H1 (cell line): ENCODE data around the gene GPC6. TPM values are rescaled to one million over a fixed set of nuclear protein-coding genes. Genes with fewer than 3 reads are reported as not detected.

ENCODE experiments used
- CTCF ChIA-PET: fragments of 300-600 bp; sonication (Branson Sonifier 250); formaldehyde crosslinking; loops from one replicate; lab custom pipeline; 2021; ENCODE audit not compliant: partially characterized antibody; lab: Charles Lee
- POLR2A ChIA-PET: fragments of 300-600 bp; sonication (Branson Sonifier 250); formaldehyde crosslinking; loops from one replicate; lab custom pipeline; 2021; ENCODE audit warnings: inconsistent platforms; ENCODE audit not compliant: partially characterized antibody; lab: Charles Lee
- DNase-seq, 2 experiments: peaks; one replicate each; pipeline versions ENCODE4 v3.0.0 to v3.0.0-alpha.2; 2010 to 2022; ENCODE audit warnings: low spot score in 2 of 2, low read depth in 1 of 2, mixed read lengths in 1 of 2
- FAIRE-seq: peaks from 2 replicates; lab custom pipeline; 2011; peaks lifted over from hg19 to GRCh38; lab: Jason Lieb, UNC
- H2AFZ ChIP-seq: 2 replicates; pipeline ENCODE4 v1.8.1; 2012; ENCODE audit warnings: low read length, inconsistent platforms
- H2AK5ac ChIP-seq: 2 replicates; pipeline ENCODE4 v1.6.1; 2013; ENCODE audit warnings: low read depth, low read length
- H2BK120ac ChIP-seq: replicated peaks from 2 replicates; pipeline ENCODE3; 2013; ENCODE audit warnings: low read depth, low read length, inconsistent platforms
- H2BK12ac ChIP-seq: 2 replicates; pipeline ENCODE4 v1.6.1; 2013; ENCODE audit warnings: low read depth, low read length
- H2BK15ac ChIP-seq: 2 replicates; pipeline ENCODE4 v1.6.1; 2013; ENCODE audit warnings: low read length
- H2BK20ac ChIP-seq: 2 replicates; pipeline ENCODE4 v1.6.1; 2013; ENCODE audit warnings: low read length
- H2BK5ac ChIP-seq: 2 replicates; pipeline ENCODE4 v1.6.1; 2013; ENCODE audit warnings: low read depth, low read length
- H3K14ac ChIP-seq: 2 replicates; pipeline ENCODE4 v1.6.1; 2013; ENCODE audit warnings: inconsistent platforms; ENCODE audit not compliant: insufficient read length
- H3K18ac ChIP-seq: 2 replicates; pipeline ENCODE4 v1.6.1; 2013; ENCODE audit warnings: low read length; ENCODE audit errors: extremely low read depth
- H3K23ac ChIP-seq: 2 replicates; pipeline ENCODE4 v1.6.1; 2013; ENCODE audit warnings: inconsistent platforms; ENCODE audit not compliant: insufficient read length
- H3K23me2 ChIP-seq: 2 replicates; pipeline ENCODE4 v1.6.1; 2013; ENCODE audit warnings: low read depth, low read length
- H3K27ac ChIP-seq: 2 replicates; pipeline ENCODE4 v1.6.1; 2011; ENCODE audit warnings: low read depth, low read length, inconsistent platforms
- H3K27me3 ChIP-seq, 4 experiments: replicated peaks in 1 of 4; 1 replicate in 1 of 4; 2 replicates in 3 of 4; pipeline versions ENCODE4 v1.6.1 to v1.8.1; 2011 to 2013; ENCODE audit warnings: low read length in 3 of 4, mild to moderate bottlenecking in 3 of 4, inconsistent platforms in 2 of 4, mixed read lengths in 2 of 4, moderate library complexity in 1 of 4; ENCODE audit not compliant: control insufficient read depth in 3 of 4, insufficient read depth in 3 of 4; ENCODE audit errors: extremely low read depth in 1 of 4
- H3K36me3 ChIP-seq, 4 experiments: 2 replicates each; pipeline versions ENCODE4 v1.6.1 to v1.8.1; 2011 to 2013; ENCODE audit warnings: mild to moderate bottlenecking in 4 of 4, low read length in 3 of 4, moderate library complexity in 2 of 4, control low read depth in 1 of 4, inconsistent platforms in 1 of 4; ENCODE audit not compliant: insufficient read depth in 4 of 4, control insufficient read depth in 2 of 4
- H3K4ac ChIP-seq: replicated peaks from 2 replicates; pipeline ENCODE3; 2013; ENCODE audit warnings: low read length, low read depth, mixed read lengths, inconsistent platforms; ENCODE audit not compliant: insufficient read length
- H3K4me1 ChIP-seq, 4 experiments: replicated peaks in 1 of 4; 1 replicate in 1 of 4; 2 replicates in 3 of 4; pipeline versions ENCODE4 v1.6.1 to v1.8.1; 2011 to 2013; ENCODE audit warnings: low read length in 3 of 4, inconsistent platforms in 2 of 4, mixed read lengths in 1 of 4; ENCODE audit not compliant: insufficient read depth in 4 of 4, control insufficient read depth in 3 of 4
- H3K4me2 ChIP-seq, 2 experiments: 2 replicates each; pipeline versions ENCODE4 v1.6.1 to v1.8.1; 2011 to 2013; ENCODE audit warnings: low read depth in 2 of 2, low read length in 2 of 2, control low read depth in 1 of 2, inconsistent platforms in 1 of 2, mild to moderate bottlenecking in 1 of 2; ENCODE audit not compliant: insufficient read depth in 1 of 2
- H3K4me3 ChIP-seq, 4 experiments: fragments of 200-600, 300-600 bp in 1 of 4; sonication (generic), shearing (Covaris generic), sonication (Bioruptor Twin) in 1 of 4; 2 replicates each; pipeline versions ENCODE4 v1.5.1 to v1.8.1; 2011 to 2016; ENCODE audit warnings: low read length in 4 of 4, low read depth in 3 of 4, control low read depth in 2 of 4, inconsistent platforms in 2 of 4, mild to moderate bottlenecking in 2 of 4, mixed read lengths in 1 of 4, moderate library complexity in 1 of 4; ENCODE audit not compliant: insufficient read depth in 2 of 4; ENCODE audit errors: extremely low read depth in 1 of 4
- H3K56ac ChIP-seq: replicated peaks from 2 replicates; pipeline ENCODE3; 2013; ENCODE audit warnings: low read depth, mild to moderate bottlenecking, mixed read lengths, low read length, inconsistent platforms; ENCODE audit not compliant: insufficient read length
- H3K79me1 ChIP-seq: 2 replicates; pipeline ENCODE4 v1.6.1; 2013; ENCODE audit warnings: low read depth, low read length, control low read depth
- H3K79me2 ChIP-seq, 2 experiments: 2 replicates each; pipeline versions ENCODE4 v1.6.1 to v1.8.1; 2012 to 2013; ENCODE audit warnings: low read length in 2 of 2, mild to moderate bottlenecking in 2 of 2, inconsistent platforms in 1 of 2; ENCODE audit not compliant: insufficient read depth in 2 of 2, control insufficient read depth in 1 of 2
- H3K9ac ChIP-seq, 4 experiments: replicated peaks in 1 of 4; 1 replicate in 1 of 4; 2 replicates in 3 of 4; pipeline versions ENCODE4 v1.6.1 to v1.8.1; 2011 to 2013; ENCODE audit warnings: low read depth in 3 of 4, low read length in 3 of 4, control low read depth in 2 of 4, mild to moderate bottlenecking in 2 of 4, moderate library complexity in 2 of 4, inconsistent platforms in 1 of 4; ENCODE audit errors: extremely low read depth in 1 of 4
- H3K9me3 ChIP-seq, 2 experiments: 2 replicates each; pipeline versions ENCODE4 v1.6.1 to v1.8.1; 2012 to 2013; ENCODE audit warnings: mild to moderate bottlenecking in 2 of 2, moderate library complexity in 2 of 2, control low read depth in 1 of 2, inconsistent platforms in 1 of 2, low read depth in 1 of 2, low read length in 1 of 2, mixed read lengths in 1 of 2; ENCODE audit not compliant: insufficient read depth in 2 of 2
- H4K20me1 ChIP-seq, 2 experiments: replicated peaks in 1 of 2; 2 replicates each; pipeline versions ENCODE3 to v1.8.1; 2011 to 2013; ENCODE audit warnings: inconsistent platforms in 2 of 2, low read length in 2 of 2, mild to moderate bottlenecking in 1 of 2; ENCODE audit not compliant: insufficient read depth in 2 of 2, control insufficient read depth in 1 of 2
- H4K5ac ChIP-seq: 2 replicates; pipeline ENCODE4 v1.6.1; 2013; ENCODE audit warnings: low read length, low read depth, mixed read lengths, inconsistent platforms; ENCODE audit not compliant: insufficient read length
- H4K8ac ChIP-seq: 2 replicates; pipeline ENCODE4 v1.8.0; 2013; ENCODE audit warnings: mild to moderate bottlenecking, moderate library complexity, low read length, inconsistent platforms; ENCODE audit not compliant: insufficient read depth; ENCODE audit errors: extremely low read depth
- H4K91ac ChIP-seq: replicated peaks from 2 replicates; pipeline ENCODE3; 2013; ENCODE audit warnings: low read length, mixed read lengths, inconsistent platforms; ENCODE audit not compliant: insufficient read length
- BRCA1 ChIP-seq: IDR thresholded peaks from 2 replicates; pipeline ENCODE4 v1.6.1; 2012; ENCODE audit warnings: low read depth, low read length, improper control_type of control experiment
- GABPA ChIP-seq: IDR thresholded peaks from 2 replicates; pipeline ENCODE4 v1.6.1; 2011; ENCODE audit warnings: mild to moderate bottlenecking, low read length, moderate library complexity, borderline replicate concordance; ENCODE audit not compliant: insufficient read depth
- MAFK ChIP-seq: IDR thresholded peaks from 2 replicates; pipeline ENCODE4 v1.6.1; 2012; ENCODE audit warnings: low read depth, mild to moderate bottlenecking, improper control_type of control experiment, low read length
- POLR2A ChIP-seq, 2 experiments: IDR thresholded peaks; 1 replicate in 1 of 2; 2 replicates in 1 of 2; pipeline ENCODE4 v1.6.1; 2011; ENCODE audit warnings: low read depth in 2 of 2, low read length in 2 of 2, mild to moderate bottlenecking in 2 of 2; ENCODE audit errors: control extremely low read depth in 1 of 2
- SP1 ChIP-seq: IDR thresholded peaks from 2 replicates; pipeline ENCODE4 v1.6.1; 2011; ENCODE audit warnings: low read depth, low read length
- SRF ChIP-seq: IDR thresholded peaks from 2 replicates; pipeline ENCODE4 v1.6.1; 2011; ENCODE audit warnings: mild to moderate bottlenecking, low read depth, low read length, moderate library complexity
- ZNF274 ChIP-seq: IDR thresholded peaks from 2 replicates; pipeline ENCODE4 v1.7.0; 2012; ENCODE audit warnings: low read length, borderline replicate concordance; ENCODE audit errors: extremely low read depth
- WGBS, 2 experiments: shearing (Covaris generic) in 1 of 2; methylation state at CpG; one replicate each; pipeline versions ENCODE4 v1.1.6 to v1.1.7; 2013 to 2015; ENCODE audit warnings: low lambda C conversion rate in 2 of 2, mixed read lengths in 2 of 2, inconsistent platforms in 1 of 2, low coverage in 1 of 2, missing lambda C conversion rate in 1 of 2; ENCODE audit not compliant: insufficient replicate concordance in 2 of 2, insufficient coverage in 1 of 2, insufficient read length in 1 of 2; ENCODE audit errors: extremely low coverage in 1 of 2, missing lambda C conversion rate in 1 of 2; 5-methylcytosine and 5-hydroxymethylcytosine counted together
- polyA plus RNA-seq, 7 experiments: library from polyadenylated mRNA; depleted of rRNA in 3 of 7; stranded (reverse) in 5 of 7; unstranded in 2 of 7; fragments of >200 nt in 5 of 7; fragments of 200-250 nt in 2 of 7; gene quantifications; 1 replicate in 5 of 7; 2 replicates in 1 of 7; 4 replicates in 1 of 7; pipeline versions ENCODE4 v1.2.1 to v1.2.3, GENCODE V29; 2011 to 2013; ENCODE audit warnings: missing spikeins in 2 of 7, mixed read lengths in 2 of 7
- total RNA-seq: library from RNA; stranded (reverse); fragmentation: NEBNext Ultra II Directional; extraction: Animal tissue kit (Norgen Biotek cat#: 25700); gene quantifications from 2 replicates; pipeline ENCODE4 v1.2.1, GENCODE V29; 2021
- TF ChIP-seq, protein P1 (sequence below): IDR thresholded peaks from 2 replicates; pipeline ENCODE4 v1.6.1; 2012; ENCODE audit warnings: inconsistent platforms

The GPC6 gene
- total and polyA plus RNA-seq, 2 of the 8 experiments (the other 6 are each of a cell fraction or from before 2014, with no cell fraction given): 5.4 to 12.0 TPM

DNA sequence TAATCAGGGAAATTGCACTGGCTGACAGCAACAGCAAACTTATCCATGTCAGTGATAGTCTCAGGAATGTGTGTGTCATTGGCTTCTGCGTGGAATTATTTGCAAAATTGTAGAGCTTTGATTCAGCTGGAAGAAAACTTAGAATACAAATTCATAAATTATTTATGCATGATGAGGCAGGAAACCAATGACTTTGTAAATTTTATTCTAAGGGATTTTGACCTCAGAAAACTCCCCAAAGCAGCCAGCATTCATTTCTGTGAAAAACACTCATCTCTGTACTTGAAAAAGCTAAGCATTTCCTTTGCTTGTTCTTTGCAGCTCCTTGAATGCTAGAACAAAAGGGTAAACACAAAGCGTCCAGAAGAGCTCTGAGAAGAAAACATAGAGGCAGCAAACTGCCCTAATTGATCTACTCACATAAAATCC lies 1090.5 kb downstream of the GPC6 start:
- Histone ChIP-seq H3K23me2 (no peaks in the 10 kb centered on the region), H4K91ac (no peak overlapping the region), H3K9me3 (no peaks in the 10 kb centered on the region), H3K23ac (no peak overlapping the region), H3K27me3 (no peaks in the 10 kb centered on the region), H2AFZ (no peak overlapping the region), H3K79me1 (no peaks in the 10 kb centered on the region), H3K4ac (no peak overlapping the region), H2BK20ac (no peak overlapping the region), H3K4me2 (no peak overlapping the region), H2BK15ac (no peak overlapping the region), H3K79me2 (no peaks in the 10 kb centered on the region), H3K27ac (no peak overlapping the region), H2BK12ac (no peak overlapping the region), H3K36me3 (no peaks in the 10 kb centered on the region), H3K4me1 (peaks cover 5 to 12% (median 9%) of the 10 kb centered on the region in 4 experiments; a peak in 6 of 7 replicates), H2BK120ac (no peak overlapping the region), H2BK5ac (no peak overlapping the region), H3K14ac (no peak overlapping the region), H4K5ac (no peak overlapping the region), H3K56ac (no peak overlapping the region), H3K18ac (no peak overlapping the region), H3K4me3 (no peak overlapping the region), H2AK5ac (no peak overlapping the region), H3K9ac (peak overlapping the region in 1 of 4 experiments; percentile 34; a peak in 1 of 7 replicates), H4K8ac (no peak overlapping the region), H4K20me1 (no peaks in the 10 kb centered on the region)
- ChIA-PET POLR2A (interaction anchor here (0.5 kb wide), 1 partner anchor 11 kb away, joined by 4 read pairs; no protein-coding TSS in a partner anchor), CTCF (no interaction called here)
- FAIRE-seq (no peak), DNase-seq (no peak)
- WGBS, 2 experiments: 64% methylated on average over 2 of the region's 2 CpGs; no CpG with 5 or more reads in 1 of the 2 experiments
- no peak for TF ChIP-seq GABPA
- TF ChIP-seq ZNF274: no peak
- TF ChIP-seq SP1: no peak
- no peak for TF ChIP-seq POLR2A (IDR thresholded peaks at IDR 0.05; ENCODE audit: control extremely low read depth in 1 of 2, low read depth in 2 of 2, low read length in 2 of 2)
- TF ChIP-seq, protein P1, sequence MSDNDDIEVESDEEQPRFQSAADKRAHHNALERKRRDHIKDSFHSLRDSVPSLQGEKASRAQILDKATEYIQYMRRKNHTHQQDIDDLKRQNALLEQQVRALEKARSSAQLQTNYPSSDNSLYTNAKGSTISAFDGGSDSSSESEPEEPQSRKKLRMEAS: no peak
- TF ChIP-seq MAFK: no peak
- no peak for TF ChIP-seq BRCA1
- no peak for TF ChIP-seq SRF
